22Rv1 (cell line): ENCODE data around the gene ITPR3.

Experiments used
- H3K27ac ChIP-seq: fragments of 450-650 bp; 2 replicates; pipeline ENCODE4 v1.5.1; 2017
- CTCF ChIP-seq: fragments of 450-650 bp; IDR thresholded peaks from 2 replicates; pipeline ENCODE4 v1.5.1; 2017; ENCODE audit warnings: mild to moderate bottlenecking
- ZFX ChIP-seq: fragments of 450-650 bp; IDR thresholded peaks from 2 replicates; pipeline ENCODE4 v1.6.1; 2017; ENCODE audit warnings: antibody characterized with exemption, borderline replicate concordance

The ITPR3 gene

GRCh38 chr6:33739571-33739970 is 118.4 kb downstream of the ITPR3 start:
- H3K27ac ChIP-seq = no peak overlapping the region
- TF ChIP-seq ZFX (no peak), CTCF (no peak)

- H3K27ac ChIP-seq = no peak overlapping the region
- TF ChIP-seq ZFX (no peak), CTCF (no peak)
These were observed 119.1 kb downstream of the ITPR3 start for GRCh38 chr6:33740204-33740608.

DNA sequence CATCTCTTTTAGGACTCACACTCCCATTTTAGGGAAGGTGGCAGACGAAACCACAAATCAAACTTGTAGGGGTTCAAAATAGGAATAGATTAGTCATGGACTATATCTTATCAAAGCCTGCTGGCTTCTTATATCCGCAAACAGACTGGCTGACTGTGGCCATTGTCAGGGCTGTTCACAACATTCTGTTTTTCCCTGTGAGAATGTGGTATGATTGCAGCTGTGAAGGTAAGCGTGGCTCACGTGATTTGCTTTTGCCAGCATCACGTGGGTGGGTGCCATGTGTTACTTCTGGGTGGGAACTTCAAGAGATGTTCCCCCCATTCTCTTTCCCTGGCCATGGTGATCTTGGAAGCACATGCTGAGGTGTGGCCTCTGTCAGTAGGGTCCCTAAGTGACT is 119.7 kb downstream of the ITPR3 start:
- TF ChIP-seq ZFX (no peak), CTCF (no peak)
- no peak overlapping the region for H3K27ac ChIP-seq

- TF ChIP-seq CTCF (no peak), ZFX (no peak)
- no peak overlapping the region for H3K27ac ChIP-seq
These were observed 121.0 kb downstream of the ITPR3 start for GRCh38 chr6:33742092-33742491.

- H3K27ac ChIP-seq = no peak overlapping the region
- TF ChIP-seq ZFX (no peak), CTCF (no peak)
These were observed 121.7 kb downstream of the ITPR3 start for GRCh38 chr6:33742837-33743236.

- TF ChIP-seq CTCF (peak; percentile 95), ZFX (no peak)
- H3K27ac ChIP-seq = peak overlapping the region; percentile 48
These were observed 123.1 kb downstream of the ITPR3 start for GRCh38 chr6:33744001-33744848.

GRCh38 chr6:33744895-33745546 is 123.9 kb downstream of the ITPR3 start:
- H3K27ac ChIP-seq = peak overlapping the region; percentile 48
- no peak for TF ChIP-seq ZFX
- no peak for TF ChIP-seq CTCF
